ENCODE measurements around the gene TLCD1.

GRCh38 chr17:28712705-28713415 lies 13.2 kb downstream of the TLCD1 start:
- TF ChIP-seq CTCF (IDR thresholded peaks at IDR 0.05) = no peak
- no peak for TF ChIP-seq EP300 (IDR thresholded peaks at IDR 0.05)
- no peak for TF ChIP-seq POLR2AphosphoS5 (IDR thresholded peaks at IDR 0.05)

Data from suprapubic skin (tissue), 4 donors.